Breast epithelium (tissue), 4 donors: Measurements from ENCODE around the gene SDCCAG8. TPM values are rescaled to one million over a fixed set of nuclear protein-coding genes. Genes with fewer than 3 reads are reported as not detected.
A peak's percentile ranks its signal among the peaks of the same experiment; 100 is the strongest.

Experiments
- DNase-seq, 2 donors: peaks; one replicate each; pipeline ENCODE4 v3.0.0-alpha.2; 2019; ENCODE audit warnings: low spot score in 2 of 2
- H3K27ac ChIP-seq, 2 donors: fragments of 200-600 bp; sonication (generic) in 1 of 2; one replicate each; pipeline ENCODE4 v1.5.1; 2016 to 2019; ENCODE audit warnings: mild to moderate bottlenecking in 1 of 2
- H3K27me3 ChIP-seq, 2 donors: fragments of 200-600 bp; sonication (generic) in 1 of 2; one replicate each; pipeline versions ENCODE4 v1.5.1 to v1.6.0; 2017 to 2019; ENCODE audit warnings: control low read depth in 1 of 2, mild to moderate bottlenecking in 1 of 2
- H3K36me3 ChIP-seq: fragments of 200-600 bp; one replicate; pipeline ENCODE4 v1.5.1; 2019
- H3K4me1 ChIP-seq, 2 donors: fragments of 200-600 bp; sonication (generic); one replicate each; pipeline ENCODE4 v1.5.1; 2016 to 2019; ENCODE audit warnings: control low read depth in 1 of 2
- H3K4me3 ChIP-seq, 3 donors: fragments of 200-600 bp; sonication (generic); 1 replicate in 2 of 3; 2 replicates in 1 of 3; pipeline ENCODE4 v1.5.1; 2016 to 2019; ENCODE audit warnings: mild to moderate bottlenecking in 3 of 3, moderate library complexity in 2 of 3
- H3K9me3 ChIP-seq, 2 donors: fragments of 200-600 bp; sonication (generic) in 1 of 2; one replicate each; pipeline ENCODE4 v1.5.1; 2016 to 2019; ENCODE audit warnings: control low read depth in 1 of 2
- CTCF ChIP-seq, 3 donors: fragments of 450-650 bp; IDR thresholded peaks; one replicate each; pipeline ENCODE4 v1.5.1; 2016 to 2017; ENCODE audit warnings: antibody characterized with exemption in 3 of 3, mild to moderate bottlenecking in 3 of 3, moderate library complexity in 3 of 3
- POLR2A ChIP-seq: fragments of 450-650 bp; IDR thresholded peaks from one replicate; pipeline ENCODE4 v1.6.1; 2016; ENCODE audit warnings: antibody characterized with exemption, mild to moderate bottlenecking, moderate library complexity
- POLR2AphosphoS5 ChIP-seq, 3 donors: sonication (generic); formaldehyde crosslinking; IDR thresholded peaks; one replicate each; pipeline ENCODE4 v1.6.1; 2017; ENCODE audit warnings: antibody characterized with exemption in 3 of 3
- intact Hi-C: fragments of 100-400 bp; cut with DNase I; formaldehyde crosslinking; loops from one replicate; pipeline ENCODE4 v1.15.1; 2023; ENCODE audit warnings: low total_unique reads
- total RNA-seq, 3 donors: library from RNA; depleted of rRNA; stranded (reverse); fragments of >200 nt; gene quantifications; one replicate each; pipeline ENCODE4 v1.1.0, GENCODE V29; 2016

Gene SDCCAG8
- total RNA-seq, 3 donors from 2014 or later, result 48.6 to 73.0 (median 62.3) TPM

- no peaks in the 10 kb centered on the region for H3K4me1 ChIP-seq
- no peaks in the 10 kb centered on the region for H3K36me3 ChIP-seq
- H3K27me3 ChIP-seq, result no peaks in the 10 kb centered on the region
- H3K9me3 ChIP-seq, result no peaks in the 10 kb centered on the region
- intact Hi-C loops, result no loop called here
- H3K27ac ChIP-seq, result peak overlapping the region; percentile 3 to 17
- TF ChIP-seq POLR2A (no peak), CTCF (IDR thresholded peaks at IDR 0.05) (no peak), POLR2AphosphoS5 (IDR thresholded peaks at IDR 0.05) (no peak)
- no peak overlapping the region for H3K4me3 ChIP-seq
- no peak for DNase-seq
Measured at GRCh38 chr1:243313635-243314536, 58.0 kb downstream of the SDCCAG8 start.

DNA sequence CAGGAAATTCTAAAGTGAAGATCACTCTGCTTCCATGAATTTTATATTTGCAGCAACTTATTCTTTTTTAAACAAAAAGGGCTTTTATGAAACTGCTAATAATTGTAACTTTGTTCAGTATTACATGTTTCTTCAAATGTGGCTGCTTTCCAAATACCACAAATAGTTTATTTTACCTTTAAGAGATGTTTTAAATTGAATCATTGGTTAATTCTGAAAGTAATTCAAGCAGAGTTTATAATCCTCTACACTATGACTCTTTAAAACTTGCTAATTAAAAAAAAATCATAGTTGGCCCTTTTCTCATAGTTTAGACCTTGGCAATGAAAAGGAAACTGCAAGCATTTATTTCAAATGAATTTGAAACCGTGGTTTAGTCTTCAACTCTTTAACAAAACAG, 59.6 kb downstream of the SDCCAG8 start:
- no peak for TF ChIP-seq POLR2A
- TF ChIP-seq CTCF (IDR thresholded peaks at IDR 0.05), result no peak
- no peak for TF ChIP-seq POLR2AphosphoS5 (IDR thresholded peaks at IDR 0.05)
- Histone ChIP-seq H3K36me3 (no peaks in the 10 kb centered on the region), H3K4me1 (no peaks in the 10 kb centered on the region), H3K27me3 (no peaks in the 10 kb centered on the region), H3K4me3 (no peak overlapping the region), H3K27ac (no peak overlapping the region), H3K9me3 (no peaks in the 10 kb centered on the region)
- no peak for DNase-seq
- intact Hi-C loops, result no loop called here

DNA sequence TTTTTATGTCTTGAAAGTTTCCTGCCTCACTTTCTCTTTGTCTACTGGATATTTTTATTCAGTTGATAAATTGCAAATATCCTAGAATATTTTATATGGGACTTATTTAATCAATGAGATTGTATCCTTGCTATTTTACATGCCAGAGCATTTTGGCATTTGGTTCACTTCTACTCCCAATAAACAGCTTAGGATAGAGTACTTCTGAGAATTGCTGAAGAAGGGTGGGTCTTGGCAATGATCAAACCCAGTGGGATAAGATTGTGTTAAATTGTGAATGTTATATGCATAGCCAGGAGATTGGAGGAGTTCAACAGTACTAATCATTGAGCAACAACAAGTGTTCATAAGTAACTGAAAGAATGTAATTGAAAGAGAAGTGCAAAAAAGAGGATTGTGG, 60.1 kb downstream of the SDCCAG8 start:
- Histone ChIP-seq H3K4me1 (no peaks in the 10 kb centered on the region), H3K27ac (peak overlapping the region in 1 of 2 donors; percentile 70), H3K27me3 (no peaks in the 10 kb centered on the region), H3K4me3 (no peak overlapping the region), H3K36me3 (no peaks in the 10 kb centered on the region), H3K9me3 (no peaks in the 10 kb centered on the region)
- no peak for TF ChIP-seq CTCF (IDR thresholded peaks at IDR 0.05)
- TF ChIP-seq POLR2AphosphoS5 (IDR thresholded peaks at IDR 0.05), result no peak
- TF ChIP-seq POLR2A, result no peak
- DNase-seq, result no peak
- intact Hi-C loops, result no loop called here

- TF ChIP-seq CTCF (IDR thresholded peaks at IDR 0.05) (no peak), POLR2A (no peak), POLR2AphosphoS5 (IDR thresholded peaks at IDR 0.05) (no peak)
- intact Hi-C loops, result no loop called here
- Histone ChIP-seq H3K4me3 (peak overlapping the region in 2 of 3 donors; percentile 1 to 30), H3K27ac (peak overlapping the region in 1 of 2 donors; percentile 70), H3K36me3 (no peaks in the 10 kb centered on the region), H3K27me3 (no peaks in the 10 kb centered on the region), H3K4me1 (no peaks in the 10 kb centered on the region), H3K9me3 (no peaks in the 10 kb centered on the region)
- DNase-seq, result peak in 1 of 2 donors; percentile 30
Measured at GRCh38 chr1:243316366-243316989, 60.6 kb downstream of the SDCCAG8 start.

- Histone ChIP-seq H3K9me3 (no peaks in the 10 kb centered on the region), H3K36me3 (no peaks in the 10 kb centered on the region), H3K4me3 (no peak overlapping the region), H3K27me3 (no peaks in the 10 kb centered on the region), H3K27ac (no peak overlapping the region), H3K4me1 (no peaks in the 10 kb centered on the region)
- intact Hi-C loops, result loop anchor here (5.0 kb wide), 1 partner anchor 1617 kb away; no protein-coding TSS in a partner anchor
- DNase-seq, result no peak
- TF ChIP-seq POLR2A, result no peak
Measured at GRCh38 chr1:243320224-243320623, 64.4 kb downstream of the SDCCAG8 start.
